K562 (cell line): ENCODE measurements around the gene ITGA2B. TPM values are rescaled to one million over a fixed set of nuclear protein-coding genes. Genes with fewer than 3 reads are reported as not detected.

Experiments used
- ATAC-seq: fragments of 200-7000 bp; cut with Tn5 transposase; 3 replicates; pipeline ENCODE4 v1.9.1; 2020; ENCODE audit warnings: moderate library complexity
- BruUV-seq: library from RNA; stranded (reverse); fragments of 400-500 nt; replicated peaks from 2 replicates; lab custom pipeline; 2021; lab: Mats Ljungman, UMichigan
- CTCF ChIA-PET: fragments of 300-600 bp; formaldehyde crosslinking; extraction: SDS; loops from one replicate; lab custom pipeline; 2021; ENCODE audit warnings: low intra/inter-chr PET ratio; lab: Yijun Ruan, JAX
- POLR2A ChIA-PET: fragments of 300-600, 350-650 bp; sonication (Branson Sonifier 250); formaldehyde crosslinking; extraction: SDS; loops from one replicate; lab custom pipeline; 2021; ENCODE audit warnings: antibody characterized with exemption, inconsistent platforms; lab: Yijun Ruan, JAX
- DNase-seq, 4 experiments: peaks; one replicate each; pipeline versions ENCODE4 v3.0.0 to v3.0.0-alpha.2; 2011 to 2018; ENCODE audit warnings: low spot score in 3 of 4, mixed read lengths in 3 of 4; ENCODE audit errors: extremely low read depth in 1 of 4
- FAIRE-seq: peaks from 2 replicates; lab custom pipeline; 2011; peaks lifted over from hg19 to GRCh38; lab: Jason Lieb, UNC
- H2AFZ ChIP-seq: 2 replicates; pipeline ENCODE4 v1.6.0; 2011; ENCODE audit warnings: low read depth, low read length, control low read depth, inconsistent platforms
- H3K27ac ChIP-seq: fragments of 200-600 bp; 3 replicates; pipeline ENCODE4 v1.8.0; 2011; ENCODE audit warnings: low read depth, mild to moderate bottlenecking, control low read depth, inconsistent platforms, low read length, moderate library complexity, mixed read lengths; ENCODE audit errors: extremely low read depth
- H3K27me3 ChIP-seq, 2 experiments: fragments of 300-600 bp in 1 of 2; 2 replicates in 1 of 2; 3 replicates in 1 of 2; pipeline versions ENCODE4 v1.6.0 to v1.8.0; 2011; ENCODE audit warnings: inconsistent platforms in 2 of 2, low read length in 2 of 2, mild to moderate bottlenecking in 1 of 2, mixed read lengths in 1 of 2, moderate library complexity in 1 of 2; ENCODE audit not compliant: control insufficient read depth in 2 of 2, insufficient read depth in 2 of 2
- H3K36me3 ChIP-seq: fragments of 300-600 bp; 3 replicates; pipeline ENCODE4 v1.8.0; 2011; ENCODE audit warnings: mild to moderate bottlenecking, low read length, inconsistent platforms; ENCODE audit not compliant: control insufficient read depth, insufficient read depth
- H3K4me1 ChIP-seq, 2 experiments: fragments of 200-600 bp in 1 of 2; replicated peaks in 1 of 2; 2 replicates in 1 of 2; 3 replicates in 1 of 2; pipeline versions ENCODE4 v1.5.1 to v1.8.0; 2011; ENCODE audit warnings: inconsistent platforms in 2 of 2, low read length in 2 of 2, mild to moderate bottlenecking in 1 of 2, mixed read lengths in 1 of 2, moderate library complexity in 1 of 2; ENCODE audit not compliant: control insufficient read depth in 2 of 2, insufficient read depth in 2 of 2
- H3K4me2 ChIP-seq: 2 replicates; pipeline ENCODE4 v1.6.1; 2011; ENCODE audit warnings: low read length, control low read depth, inconsistent platforms, mixed read lengths; ENCODE audit not compliant: insufficient read depth
- H3K4me3 ChIP-seq: fragments of 200-600 bp; sonication (generic), shearing (Covaris generic); 2 replicates; pipeline ENCODE4 v1.5.1; 2016; ENCODE audit warnings: control low read depth, inconsistent platforms
- H3K79me2 ChIP-seq: fragments of 200-600 bp; 3 replicates; pipeline ENCODE4 v1.8.0; 2011; ENCODE audit warnings: low read length, inconsistent platforms; ENCODE audit not compliant: control insufficient read depth, insufficient read depth
- H3K9ac ChIP-seq, 2 experiments: 2 replicates each; pipeline versions ENCODE4 v1.6.0 to v1.6.1; 2011; ENCODE audit warnings: low read depth in 2 of 2, low read length in 2 of 2, control low read depth in 1 of 2, inconsistent platforms in 1 of 2, mild to moderate bottlenecking in 1 of 2, mixed read lengths in 1 of 2; ENCODE audit not compliant: insufficient read depth in 1 of 2
- H3K9me1 ChIP-seq: one replicate; pipeline ENCODE4 v1.6.0; 2011; ENCODE audit warnings: inconsistent platforms, mild to moderate bottlenecking, low read length, moderate library complexity; ENCODE audit not compliant: control insufficient read depth, insufficient read depth
- H3K9me3 ChIP-seq: replicated peaks from 2 replicates; pipeline ENCODE4 v1.5.1; 2011; ENCODE audit warnings: low read depth, low read length, inconsistent platforms; ENCODE audit not compliant: control insufficient read depth, insufficient read depth
- H4K20me1 ChIP-seq: replicated peaks from 2 replicates; pipeline ENCODE4 v1.6.1; 2011; ENCODE audit warnings: low read length, inconsistent platforms, mixed read lengths; ENCODE audit not compliant: control insufficient read depth, insufficient read depth
- ATF4 ChIP-seq: fragments of 450-650 bp; formaldehyde crosslinking; IDR thresholded peaks from 2 replicates; pipeline ENCODE4 v1.4.0; 2022; ENCODE audit warnings: mild to moderate bottlenecking, moderate library complexity
- EZH2 ChIP-seq: IDR thresholded peaks from 2 replicates; pipeline ENCODE4 v1.6.1; 2012; ENCODE audit warnings: low read depth, mild to moderate bottlenecking, inconsistent platforms, low read length, borderline replicate concordance
- FOXJ2 ChIP-seq: fragments of 200-800 bp; sonication (Bioruptor generic); IDR thresholded peaks from 2 replicates; pipeline ENCODE4 v1.6.1; 2016; ENCODE audit warnings: missing genetic modification characterization, missing compliant biosample characterization
- NKRF ChIP-seq: fragments of 450-650 bp; IDR thresholded peaks from 2 replicates; pipeline ENCODE4 v1.6.1; 2016; ENCODE audit warnings: borderline replicate concordance
- PTRF ChIP-seq: fragments of 450-650 bp; IDR thresholded peaks from 2 replicates; pipeline ENCODE4 v1.6.1; 2016; ENCODE audit warnings: mild to moderate bottlenecking, missing genetic modification characterization, missing compliant biosample characterization
- ZNF311 ChIP-seq: fragments of 250-450 bp; sonication (Bioruptor Pico); IDR thresholded peaks from 2 replicates; pipeline ENCODE4 v1.4.0; 2020; ENCODE audit warnings: mild to moderate bottlenecking, moderate library complexity
- WGBS: fragments of 100-300 bp; shearing (Covaris generic); methylation state at CpG from one replicate; pipeline ENCODE4 v1.1.6; 2016; ENCODE audit warnings: low coverage, mixed read lengths; ENCODE audit not compliant: insufficient coverage; ENCODE audit errors: missing lambda C conversion rate; 5-methylcytosine and 5-hydroxymethylcytosine counted together
- in situ Hi-C: fragments of 300-500 bp; cut with MboI; formaldehyde crosslinking; loops from 4 replicates; pipeline ENCODE4 v1.15.0; 2018; ENCODE audit warnings: inconsistent platforms, mixed read lengths
- intact Hi-C: fragments of 100-400 bp; cut with micrococcal nuclease; formaldehyde crosslinking; loops from 2 replicates; pipeline ENCODE4 v1.14.2; 2022
- polyA plus RNA-seq, 8 experiments: library from polyadenylated mRNA; depleted of rRNA in 4 of 8; stranded (reverse) in 5 of 8; unstranded in 3 of 8; fragments of >200 nt; fragmentation: Nextera tagmentation in 2 of 8; fragmentation: Illumina TruSeq in 1 of 8; extraction: Ambion mirVana in 2 of 8; extraction: Trizol in 1 of 8; gene quantifications; 2 replicates each; pipeline versions ENCODE4 v1.2.1 to v1.2.3, GENCODE V29; 2011 to 2014; ENCODE audit warnings: inconsistent platforms in 1 of 8, missing spikeins in 1 of 8
- total RNA-seq, 7 experiments: library from RNA; depleted of rRNA in 6 of 7; stranded (reverse); fragments of >200 nt in 6 of 7; fragmentation: Illumina TruSeq in 2 of 7; extraction: Trizol in 2 of 7; gene quantifications; 2 replicates each; pipeline versions ENCODE4 v1.2.1 to v1.2.3, GENCODE V29; 2011 to 2021; ENCODE audit warnings: low replicate concordance in 1 of 7

ITGA2B gene
- total and polyA plus RNA-seq, 9 of the 15 experiments (the other 6 are each of a cell fraction or from before 2014, with no cell fraction given) = 1.1 to 26.4 (median 5.6) TPM

GRCh38 chr17:44436336-44436735 is 46.9 kb upstream of the ITGA2B start:
- H3K4me3 ChIP-seq = no peak overlapping the region

More at GRCh38 chr17:44436336-44436735, 46.9 kb upstream of the ITGA2B start:
- CTCF ChIA-PET = no interaction called here
- ATAC-seq (no peak), DNase-seq (no peak), FAIRE-seq (peak; percentile 44)
- intact Hi-C loops = no loop called here
- peaks cover 13% of the 10 kb centered on the region; the same call in 2 of the 3 replicates for H3K79me2 ChIP-seq
- WGBS = 72% methylated on average over 2 of the region's 2 CpGs
- no peak overlapping the region for H3K9ac ChIP-seq
- H3K4me2 ChIP-seq = no peak overlapping the region
- peaks cover 40% of the 10 kb centered on the region for H3K36me3 ChIP-seq
- H3K27me3 ChIP-seq = no peaks in the 10 kb centered on the region
- no peaks in the 10 kb centered on the region for H3K9me3 ChIP-seq
- no peaks in the 10 kb centered on the region for H3K4me1 ChIP-seq
- no peak for TF ChIP-seq FOXJ2 (tag)
- TF ChIP-seq NKRF = no peak
- TF ChIP-seq ATF4 (CRISPR knock-in tag) = no peak
- TF ChIP-seq EZH2 = no peak
- TF ChIP-seq ZNF311 = no peak
- no peak for TF ChIP-seq PTRF (tag)
- H2AFZ ChIP-seq = no peak overlapping the region
- no peak overlapping the region for H3K27ac ChIP-seq
- no TSS peak for BruUV-seq
- POLR2A ChIA-PET = interaction anchor here (1.0 kb wide), 1 partner anchor 10 kb away, joined by 6 read pairs; no protein-coding TSS in a partner anchor
- no peaks in the 10 kb centered on the region for H3K9me1 ChIP-seq
- H4K20me1 ChIP-seq = no peaks in the 10 kb centered on the region
- in situ Hi-C loops = no loop called here
